HG03571 (cell line): ENCODE results near the gene RAB11FIP3.
A peak's percentile ranks its signal among the peaks of the same experiment; 100 is the strongest.
"Not testable (repeated sequence)": the region's sequence is repeated elsewhere in the genome, so short reads cannot be mapped to it uniquely, and the experiment has no call there.

Experiments used
- ATAC-seq: cut with Tn5 transposase; IDR thresholded peaks from one replicate; pipeline ENCODE4 v1.9.1; 2021; ENCODE audit not compliant: unreplicated experiment

Gene RAB11FIP3

GRCh38 chr16:392450-393030 lies 32.9 kb upstream of the RAB11FIP3 start:
- ATAC-seq: no peak

- ATAC-seq: no peak
These were observed 29.2 kb upstream of the RAB11FIP3 start for GRCh38 chr16:396199-396598.

GRCh38 chr16:396605-397004 lies 28.8 kb upstream of the RAB11FIP3 start:
- no peak for ATAC-seq

- no peak for ATAC-seq
These were observed 28.3 kb upstream of the RAB11FIP3 start, which contains the start of gene NME4 for GRCh38 chr16:397135-397661. Gene NME4 (plus strand): TSS chr16:397199. CDS start chr16:397223, 24 bp downstream.

GRCh38 chr16:397736-398332 lies 27.6 kb upstream of the RAB11FIP3 start:
- ATAC-seq: no peak

GRCh38 chr16:398561-399339 lies 26.7 kb upstream of the RAB11FIP3 start:
- no peak for ATAC-seq

GRCh38 chr16:399340-400019 lies 26.0 kb upstream of the RAB11FIP3 start:
- no peak for ATAC-seq

- ATAC-seq: no peak
These were observed 25.3 kb upstream of the RAB11FIP3 start for GRCh38 chr16:400061-400591.

- ATAC-seq: peak; percentile 42
These were observed 23.7 kb upstream of the RAB11FIP3 start, which contains the start of gene DECR2 for GRCh38 chr16:401468-402348. Gene DECR2 (plus strand): TSS chr16:401885. CDS start chr16:401964, 79 bp downstream.

- ATAC-seq: no peak
These were observed 20.4 kb upstream of the RAB11FIP3 start for GRCh38 chr16:404971-405486.

GRCh38 chr16:405548-406506 lies 19.6 kb upstream of the RAB11FIP3 start:
- no peak for ATAC-seq

- no peak for ATAC-seq
These were observed 18.2 kb upstream of the RAB11FIP3 start for GRCh38 chr16:407253-407652.

- no peak for ATAC-seq
These were observed 14.8 kb upstream of the RAB11FIP3 start for GRCh38 chr16:410516-411178.

- no peak for ATAC-seq
These were observed 13.7 kb upstream of the RAB11FIP3 start for GRCh38 chr16:411576-412265.

GRCh38 chr16:414395-415169 lies 10.9 kb upstream of the RAB11FIP3 start:
- ATAC-seq: no peak

- ATAC-seq: not testable (repeated sequence)
These were observed 10.3 kb upstream of the RAB11FIP3 start for GRCh38 chr16:415170-415498.

- not testable (repeated sequence) for ATAC-seq
These were observed 3.3 kb upstream of the RAB11FIP3 start for GRCh38 chr16:422179-422578.
